Measurements from ENCODE around the gene ERBB4.
"Not testable (repeated sequence)": the region's sequence is repeated elsewhere in the genome, so short reads cannot be mapped to it uniquely, and the experiment has no call there.

The ERBB4 gene

GRCh38 chr2:212197776-212198175 is 340.8 kb downstream of the ERBB4 start:
- no peaks in the 10 kb centered on the region for H3K27me3 ChIP-seq (ENCODE audit: insufficient read depth, low read depth)
- H3K79me2 ChIP-seq (ENCODE audit: insufficient read depth, low read depth) = no peaks in the 10 kb centered on the region
- no peak overlapping the region for H3K9ac ChIP-seq
- no peak for TF ChIP-seq CTCF (conservative IDR thresholded peaks at IDR 0.05; ENCODE audit: low read depth, low read length)
- no peaks in the 10 kb centered on the region for H4K20me1 ChIP-seq (ENCODE audit: insufficient read depth)
- H3K4me1 ChIP-seq (ENCODE audit: low read depth, poor library complexity, severe bottlenecking) = no peaks in the 10 kb centered on the region
- H3K36me3 ChIP-seq (ENCODE audit: insufficient read depth) = no peaks in the 10 kb centered on the region
- no peak overlapping the region for H3K4me2 ChIP-seq
- H3K27ac ChIP-seq = no peak overlapping the region
- H2AFZ ChIP-seq (ENCODE audit: low read depth) = no peak overlapping the region
- no peak overlapping the region for H3K4me3 ChIP-seq (IDR thresholded peaks at IDR 0.05; ENCODE audit: insufficient read depth, low read depth, low read length)

- no peaks in the 10 kb centered on the region for H4K20me1 ChIP-seq (ENCODE audit: insufficient read depth)
- no peak overlapping the region for H3K4me2 ChIP-seq
- no peak overlapping the region for H3K9ac ChIP-seq
- H3K27me3 ChIP-seq (ENCODE audit: insufficient read depth, low read depth) = no peaks in the 10 kb centered on the region
- H3K4me1 ChIP-seq (ENCODE audit: low read depth, poor library complexity, severe bottlenecking) = no peaks in the 10 kb centered on the region
- H2AFZ ChIP-seq (ENCODE audit: low read depth) = no peak overlapping the region
- TF ChIP-seq CTCF (conservative IDR thresholded peaks at IDR 0.05; ENCODE audit: low read depth, low read length) = no peak
- no peaks in the 10 kb centered on the region for H3K36me3 ChIP-seq (ENCODE audit: insufficient read depth)
- H3K4me3 ChIP-seq (IDR thresholded peaks at IDR 0.05; ENCODE audit: insufficient read depth, low read depth, low read length) = no peak overlapping the region
- no peaks in the 10 kb centered on the region for H3K79me2 ChIP-seq (ENCODE audit: insufficient read depth, low read depth)
- H3K27ac ChIP-seq = no peak overlapping the region
Observed at GRCh38 chr2:212195626-212196025, 343.0 kb downstream of the ERBB4 start.

GRCh38 chr2:212194396-212194795 is 344.2 kb downstream of the ERBB4 start:
- Histone ChIP-seq H3K4me3 (IDR thresholded peaks at IDR 0.05; ENCODE audit: insufficient read depth, low read depth, low read length) (no peak overlapping the region), H3K4me2 (no peak overlapping the region), H3K27ac (no peak overlapping the region), H3K9ac (no peak overlapping the region), H3K27me3 (ENCODE audit: insufficient read depth, low read depth) (no peaks in the 10 kb centered on the region), H2AFZ (ENCODE audit: low read depth) (no peak overlapping the region), H4K20me1 (ENCODE audit: insufficient read depth) (no peaks in the 10 kb centered on the region), H3K36me3 (ENCODE audit: insufficient read depth) (no peaks in the 10 kb centered on the region), H3K79me2 (ENCODE audit: insufficient read depth, low read depth) (no peaks in the 10 kb centered on the region), H3K4me1 (ENCODE audit: low read depth, poor library complexity, severe bottlenecking) (no peaks in the 10 kb centered on the region)
- no peak for TF ChIP-seq CTCF (conservative IDR thresholded peaks at IDR 0.05; ENCODE audit: low read depth, low read length)

- Histone ChIP-seq H3K9ac (no peak overlapping the region), H3K27ac (no peak overlapping the region), H4K20me1 (ENCODE audit: insufficient read depth) (no peaks in the 10 kb centered on the region), H3K27me3 (ENCODE audit: insufficient read depth, low read depth) (no peaks in the 10 kb centered on the region), H2AFZ (ENCODE audit: low read depth) (no peak overlapping the region), H3K4me3 (IDR thresholded peaks at IDR 0.05; ENCODE audit: insufficient read depth, low read depth, low read length) (no peak overlapping the region), H3K79me2 (ENCODE audit: insufficient read depth, low read depth) (no peaks in the 10 kb centered on the region), H3K4me2 (no peak overlapping the region), H3K36me3 (ENCODE audit: insufficient read depth) (no peaks in the 10 kb centered on the region), H3K4me1 (ENCODE audit: low read depth, poor library complexity, severe bottlenecking) (no peaks in the 10 kb centered on the region)
- TF ChIP-seq CTCF (conservative IDR thresholded peaks at IDR 0.05; ENCODE audit: low read depth, low read length) = no peak
Observed at GRCh38 chr2:212193803-212194202, 344.8 kb downstream of the ERBB4 start.

GRCh38 chr2:212193056-212193455 is 345.5 kb downstream of the ERBB4 start:
- no peak overlapping the region for H2AFZ ChIP-seq (ENCODE audit: low read depth)
- H3K36me3 ChIP-seq (ENCODE audit: insufficient read depth) = no peaks in the 10 kb centered on the region
- no peaks in the 10 kb centered on the region for H3K4me1 ChIP-seq (ENCODE audit: low read depth, poor library complexity, severe bottlenecking)
- no peak overlapping the region for H3K4me3 ChIP-seq (IDR thresholded peaks at IDR 0.05; ENCODE audit: insufficient read depth, low read depth, low read length)
- H3K27me3 ChIP-seq (ENCODE audit: insufficient read depth, low read depth) = no peaks in the 10 kb centered on the region
- no peaks in the 10 kb centered on the region for H4K20me1 ChIP-seq (ENCODE audit: insufficient read depth)
- no peak overlapping the region for H3K4me2 ChIP-seq
- no peaks in the 10 kb centered on the region for H3K79me2 ChIP-seq (ENCODE audit: insufficient read depth, low read depth)
- H3K9ac ChIP-seq = no peak overlapping the region
- TF ChIP-seq CTCF (conservative IDR thresholded peaks at IDR 0.05; ENCODE audit: low read depth, low read length) = no peak
- no peak overlapping the region for H3K27ac ChIP-seq

- H3K4me3 ChIP-seq (IDR thresholded peaks at IDR 0.05; ENCODE audit: insufficient read depth, low read depth, low read length); H2AFZ ChIP-seq (ENCODE audit: low read depth); H4K20me1 ChIP-seq (ENCODE audit: insufficient read depth); H3K27me3 ChIP-seq (ENCODE audit: insufficient read depth, low read depth); H3K9ac ChIP-seq; H3K79me2 ChIP-seq (ENCODE audit: insufficient read depth, low read depth); H3K4me1 ChIP-seq (ENCODE audit: low read depth, poor library complexity, severe bottlenecking); H3K27ac ChIP-seq; H3K36me3 ChIP-seq (ENCODE audit: insufficient read depth); H3K4me2 ChIP-seq: not testable (repeated sequence)
Observed at GRCh38 chr2:212191438-212191837, 347.2 kb downstream of the ERBB4 start.

All from KMS-11 (cell line).